ENCODE results near the gene TTBK2. TPM values are rescaled to one million over a fixed set of nuclear protein-coding genes. Genes with fewer than 3 reads are reported as not detected.

TTBK2 gene
- total RNA-seq, 3 donors from 2014 or later (not counting 1 experiment from before 2014, with no cell fraction given) = 17.5 to 25.9 (median 25.7) TPM

DNA sequence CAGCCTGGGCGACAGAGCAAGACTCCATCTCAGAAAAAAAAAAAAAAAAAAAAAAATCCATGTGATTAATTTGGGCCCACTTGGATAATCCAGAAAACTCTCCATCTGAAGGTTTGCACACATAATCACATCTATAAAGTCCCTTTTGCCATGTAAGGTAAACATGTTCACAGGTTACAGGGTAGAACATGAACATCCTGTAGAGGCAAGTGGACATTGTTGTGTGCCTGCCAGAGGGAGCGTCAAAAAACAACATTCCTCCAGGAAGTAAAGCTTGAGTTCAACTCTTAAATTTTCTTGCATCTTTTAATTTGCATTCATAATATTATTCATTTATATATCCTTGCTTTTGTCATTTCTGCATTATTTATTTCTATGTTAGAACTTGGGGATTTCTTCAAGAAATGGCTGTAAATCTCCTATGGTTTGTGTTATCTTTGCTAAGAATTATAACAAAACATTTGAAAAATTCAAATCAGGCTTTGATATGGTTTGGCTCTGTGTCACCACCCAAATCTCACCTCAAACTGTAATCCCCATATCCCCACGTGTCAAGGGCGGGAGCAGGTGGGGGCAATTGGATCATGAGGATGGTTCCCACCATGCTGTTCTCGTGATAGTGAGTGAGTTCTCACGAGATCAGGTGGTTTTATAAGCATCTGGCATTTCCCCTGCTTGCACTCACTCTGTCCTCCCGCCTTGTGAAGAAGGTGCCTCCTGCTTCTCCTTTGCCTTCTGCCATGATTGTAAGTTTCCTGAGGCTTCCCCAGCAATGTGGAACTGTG, 11.3 kb upstream of the TTBK2 start:
- ATAC-seq (no peak), DNase-seq (no peak)
- Histone ChIP-seq H3K27ac (ENCODE audit: low read length) (no peak overlapping the region), H3K4me1 (ENCODE audit: control insufficient read depth, insufficient read depth, low read length) (no peaks in the 10 kb centered on the region), H3K9me3 (ENCODE audit: control insufficient read depth, insufficient read depth, low read length) (no peaks in the 10 kb centered on the region), H3K27me3 (ENCODE audit: control insufficient read depth, insufficient read depth, low read length) (no peaks in the 10 kb centered on the region), H3K4me3 (ENCODE audit: low read length) (no peak overlapping the region), H3K36me3 (ENCODE audit: control insufficient read depth, insufficient read depth, low read length) (no peaks in the 10 kb centered on the region)
- Mint-ChIP-seq H3K27ac (no peak overlapping the region), H3K4me3 (no peak overlapping the region), H3K9me3 (no peaks in the 10 kb centered on the region), H3K27me3 (ENCODE audit: low read depth in 2 of 2) (no peaks in the 10 kb centered on the region), H3K36me3 (no peaks in the 10 kb centered on the region), H3K4me1 (no peaks in the 10 kb centered on the region)
- WGBS (ENCODE audit: insufficient coverage) = 84% methylated on average over 7 of the region's 7 CpGs
- intact Hi-C loops (cut with micrococcal nuclease) = no loop called here
- TF ChIP-seq, protein P1, sequence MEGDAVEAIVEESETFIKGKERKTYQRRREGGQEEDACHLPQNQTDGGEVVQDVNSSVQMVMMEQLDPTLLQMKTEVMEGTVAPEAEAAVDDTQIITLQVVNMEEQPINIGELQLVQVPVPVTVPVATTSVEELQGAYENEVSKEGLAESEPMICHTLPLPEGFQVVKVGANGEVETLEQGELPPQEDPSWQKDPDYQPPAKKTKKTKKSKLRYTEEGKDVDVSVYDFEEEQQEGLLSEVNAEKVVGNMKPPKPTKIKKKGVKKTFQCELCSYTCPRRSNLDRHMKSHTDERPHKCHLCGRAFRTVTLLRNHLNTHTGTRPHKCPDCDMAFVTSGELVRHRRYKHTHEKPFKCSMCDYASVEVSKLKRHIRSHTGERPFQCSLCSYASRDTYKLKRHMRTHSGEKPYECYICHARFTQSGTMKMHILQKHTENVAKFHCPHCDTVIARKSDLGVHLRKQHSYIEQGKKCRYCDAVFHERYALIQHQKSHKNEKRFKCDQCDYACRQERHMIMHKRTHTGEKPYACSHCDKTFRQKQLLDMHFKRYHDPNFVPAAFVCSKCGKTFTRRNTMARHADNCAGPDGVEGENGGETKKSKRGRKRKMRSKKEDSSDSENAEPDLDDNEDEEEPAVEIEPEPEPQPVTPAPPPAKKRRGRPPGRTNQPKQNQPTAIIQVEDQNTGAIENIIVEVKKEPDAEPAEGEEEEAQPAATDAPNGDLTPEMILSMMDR (IDR thresholded peaks at IDR 0.05) = no peak

DNA sequence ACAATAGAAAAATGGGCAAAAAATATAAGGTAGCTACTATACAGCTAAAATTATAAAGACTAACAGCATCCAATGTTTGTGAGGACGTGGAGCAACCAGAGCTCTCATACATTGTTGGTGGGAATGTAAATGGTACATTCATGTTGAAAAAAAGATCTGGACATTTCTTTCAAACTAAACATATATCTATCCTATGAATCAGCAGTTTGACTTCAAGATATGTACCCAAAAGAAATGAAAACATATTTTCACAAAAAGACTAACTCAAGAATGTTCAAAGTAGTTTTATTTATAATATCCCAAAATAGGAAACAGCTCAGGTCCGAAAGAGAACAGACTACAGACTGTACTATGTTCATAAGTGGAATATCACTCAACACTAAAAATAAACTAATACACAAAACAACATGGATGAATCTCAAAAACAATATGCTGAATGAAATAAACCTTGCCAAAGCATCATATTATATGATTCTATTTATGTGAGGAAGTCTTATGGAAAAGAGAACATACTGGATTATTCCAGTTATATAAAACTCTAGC, 8.8 kb upstream of the TTBK2 start:
- intact Hi-C loops (cut with micrococcal nuclease) = loop anchor here (10.0 kb wide), 1 partner anchor 195 kb away; the partner anchor contains the start of gene CDAN1
- no peaks in the 10 kb centered on the region for H3K4me1 ChIP-seq (ENCODE audit: control insufficient read depth, insufficient read depth, low read length)
- H3K9me3 Mint-ChIP-seq = no peaks in the 10 kb centered on the region
- no peaks in the 10 kb centered on the region for H3K27me3 ChIP-seq (ENCODE audit: control insufficient read depth, insufficient read depth, low read length)
- no peaks in the 10 kb centered on the region for H3K4me1 Mint-ChIP-seq
- no peaks in the 10 kb centered on the region for H3K36me3 ChIP-seq (ENCODE audit: control insufficient read depth, insufficient read depth, low read length)
- no peaks in the 10 kb centered on the region for H3K27me3 Mint-ChIP-seq (ENCODE audit: low read depth in 2 of 2)
- DNase-seq (no peak), ATAC-seq (no peak)
- no peak overlapping the region for H3K4me3 ChIP-seq (ENCODE audit: low read length)
- no CpG with 5 or more reads among the region's 2 CpGs for WGBS (ENCODE audit: insufficient coverage)
- H3K27ac ChIP-seq (ENCODE audit: low read length) = no peak overlapping the region
- TF ChIP-seq, protein P1 (IDR thresholded peaks at IDR 0.05) = no peak
- H3K36me3 Mint-ChIP-seq = no peaks in the 10 kb centered on the region
- no peak overlapping the region for H3K27ac Mint-ChIP-seq
- no peaks in the 10 kb centered on the region for H3K9me3 ChIP-seq (ENCODE audit: control insufficient read depth, insufficient read depth, low read length)
- H3K4me3 Mint-ChIP-seq = no peak overlapping the region

DNA sequence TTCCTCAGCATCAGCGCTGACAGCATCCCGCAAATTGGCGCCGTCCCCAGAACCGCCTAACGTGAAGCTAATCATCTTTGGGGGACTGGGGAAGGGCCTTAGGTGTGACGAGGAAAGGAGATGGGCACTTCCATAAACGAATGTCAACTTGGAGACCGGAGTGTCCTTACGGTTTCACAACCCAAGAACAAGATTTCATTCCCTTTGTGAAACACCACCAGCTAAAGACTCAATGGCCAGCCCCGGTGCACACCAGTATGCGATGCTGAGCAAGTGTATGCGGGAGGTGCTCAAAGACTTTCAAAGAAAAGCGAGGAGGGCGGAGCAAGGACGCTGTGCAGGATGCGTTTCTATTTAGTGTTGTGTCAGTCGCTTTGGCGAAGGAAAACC, 759 bp upstream of the TTBK2 start:
- H3K27ac ChIP-seq (ENCODE audit: low read length) = no peak overlapping the region
- Mint-ChIP-seq H3K36me3 (no peaks in the 10 kb centered on the region), H3K27ac (peak overlapping the region; percentile 89 to 91), H3K4me3 (peak overlapping the region; percentile 97), H3K4me1 (peaks cover 24 to 26% of the 10 kb centered on the region in 2 donors), H3K9me3 (no peaks in the 10 kb centered on the region), H3K27me3 (ENCODE audit: low read depth in 2 of 2) (peaks cover 0 to 2% of the 10 kb centered on the region in 2 donors)
- no peaks in the 10 kb centered on the region for H3K36me3 ChIP-seq (ENCODE audit: control insufficient read depth, insufficient read depth, low read length)
- no peaks in the 10 kb centered on the region for H3K9me3 ChIP-seq (ENCODE audit: control insufficient read depth, insufficient read depth, low read length)
- DNase-seq (peak; percentile 24 to 67), ATAC-seq (peak in 1 of 3 donors; percentile 28)
- peaks cover 10% of the 10 kb centered on the region for H3K4me1 ChIP-seq (ENCODE audit: control insufficient read depth, insufficient read depth, low read length)
- intact Hi-C loops (cut with micrococcal nuclease) = loop anchor here (5.0 to 10.0 kb wide), 2 partner anchors 187 to 429 kb away; partner anchors contain the start of genes CDAN1 and ZNF106
- TF ChIP-seq, protein P1 (IDR thresholded peaks at IDR 0.05) = no peak
- H3K4me3 ChIP-seq (ENCODE audit: low read length) = peak overlapping the region; percentile 50
- WGBS (ENCODE audit: insufficient coverage) = 0% methylated on average over 18 of the region's 19 CpGs
- no peaks in the 10 kb centered on the region for H3K27me3 ChIP-seq (ENCODE audit: control insufficient read depth, insufficient read depth, low read length)

Data from natural killer cell (primary cell).